Neural progenitor cell (in vitro differentiated cells): ENCODE measurements around the gene SRR.

Experiments used
- EZH2phosphoT487 ChIP-seq: fragments of 200-600 bp; sonication (generic); IDR thresholded peaks from 2 replicates; pipeline ENCODE4 v1.6.1; 2017; ENCODE audit warnings: antibody characterized with exemption
- TF ChIP-seq, protein P1 (sequence below): fragments of 200-600 bp; sonication (generic); IDR thresholded peaks from 2 replicates; pipeline ENCODE4 v1.5.1; 2017; ENCODE audit warnings: antibody characterized with exemption, mild to moderate bottlenecking

DNA sequence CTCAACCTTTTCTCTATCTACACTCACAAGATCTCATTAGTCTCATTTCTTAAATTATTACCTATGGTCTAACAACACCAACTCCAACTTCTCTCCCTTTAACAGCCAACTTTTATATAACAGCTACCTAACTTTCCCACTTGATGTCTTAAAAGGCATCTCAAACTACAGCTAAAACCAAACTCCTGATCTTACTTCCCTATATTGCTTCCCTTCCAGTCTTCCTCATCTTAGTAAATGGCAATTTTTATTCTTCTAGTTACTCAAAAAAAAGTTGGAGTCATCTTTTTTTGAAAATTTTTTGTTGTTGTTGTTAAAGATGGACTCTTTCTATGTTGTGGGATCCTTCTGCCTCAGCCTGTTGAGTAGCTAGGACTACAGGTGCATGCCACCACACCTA, 15.3 kb downstream of the SRR start:
- TF ChIP-seq, protein P1, sequence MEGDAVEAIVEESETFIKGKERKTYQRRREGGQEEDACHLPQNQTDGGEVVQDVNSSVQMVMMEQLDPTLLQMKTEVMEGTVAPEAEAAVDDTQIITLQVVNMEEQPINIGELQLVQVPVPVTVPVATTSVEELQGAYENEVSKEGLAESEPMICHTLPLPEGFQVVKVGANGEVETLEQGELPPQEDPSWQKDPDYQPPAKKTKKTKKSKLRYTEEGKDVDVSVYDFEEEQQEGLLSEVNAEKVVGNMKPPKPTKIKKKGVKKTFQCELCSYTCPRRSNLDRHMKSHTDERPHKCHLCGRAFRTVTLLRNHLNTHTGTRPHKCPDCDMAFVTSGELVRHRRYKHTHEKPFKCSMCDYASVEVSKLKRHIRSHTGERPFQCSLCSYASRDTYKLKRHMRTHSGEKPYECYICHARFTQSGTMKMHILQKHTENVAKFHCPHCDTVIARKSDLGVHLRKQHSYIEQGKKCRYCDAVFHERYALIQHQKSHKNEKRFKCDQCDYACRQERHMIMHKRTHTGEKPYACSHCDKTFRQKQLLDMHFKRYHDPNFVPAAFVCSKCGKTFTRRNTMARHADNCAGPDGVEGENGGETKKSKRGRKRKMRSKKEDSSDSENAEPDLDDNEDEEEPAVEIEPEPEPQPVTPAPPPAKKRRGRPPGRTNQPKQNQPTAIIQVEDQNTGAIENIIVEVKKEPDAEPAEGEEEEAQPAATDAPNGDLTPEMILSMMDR = no peak
- TF ChIP-seq EZH2phosphoT487 = no peak
